ENCODE measurements around the gene ZNF460.

ZNF460 gene

DNA sequence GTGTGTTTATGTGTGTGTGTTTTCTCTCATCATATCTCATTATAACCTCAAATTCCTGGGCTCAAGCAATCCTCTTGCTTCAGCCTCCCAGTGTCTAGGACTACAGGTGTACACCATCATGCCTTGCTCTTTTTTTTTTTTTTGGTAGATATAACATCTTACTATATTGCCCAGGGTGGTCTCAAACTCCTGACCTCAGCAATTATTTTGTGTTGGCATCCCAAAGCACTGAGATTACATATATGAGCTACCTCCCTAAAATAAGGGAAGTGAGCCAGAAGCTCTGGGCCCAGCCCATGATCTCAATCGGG lies 39.5 kb downstream of the ZNF460 start:
- TF ChIP-seq, protein P1, sequence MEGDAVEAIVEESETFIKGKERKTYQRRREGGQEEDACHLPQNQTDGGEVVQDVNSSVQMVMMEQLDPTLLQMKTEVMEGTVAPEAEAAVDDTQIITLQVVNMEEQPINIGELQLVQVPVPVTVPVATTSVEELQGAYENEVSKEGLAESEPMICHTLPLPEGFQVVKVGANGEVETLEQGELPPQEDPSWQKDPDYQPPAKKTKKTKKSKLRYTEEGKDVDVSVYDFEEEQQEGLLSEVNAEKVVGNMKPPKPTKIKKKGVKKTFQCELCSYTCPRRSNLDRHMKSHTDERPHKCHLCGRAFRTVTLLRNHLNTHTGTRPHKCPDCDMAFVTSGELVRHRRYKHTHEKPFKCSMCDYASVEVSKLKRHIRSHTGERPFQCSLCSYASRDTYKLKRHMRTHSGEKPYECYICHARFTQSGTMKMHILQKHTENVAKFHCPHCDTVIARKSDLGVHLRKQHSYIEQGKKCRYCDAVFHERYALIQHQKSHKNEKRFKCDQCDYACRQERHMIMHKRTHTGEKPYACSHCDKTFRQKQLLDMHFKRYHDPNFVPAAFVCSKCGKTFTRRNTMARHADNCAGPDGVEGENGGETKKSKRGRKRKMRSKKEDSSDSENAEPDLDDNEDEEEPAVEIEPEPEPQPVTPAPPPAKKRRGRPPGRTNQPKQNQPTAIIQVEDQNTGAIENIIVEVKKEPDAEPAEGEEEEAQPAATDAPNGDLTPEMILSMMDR (conservative IDR thresholded peaks at IDR 0.05; ENCODE audit: low read length), result no peak
- DNase-seq (ENCODE audit: low read depth), result no peak
- peak overlapping the region; percentile 87 for H3K4me3 ChIP-seq (ENCODE audit: low read length)

DNA sequence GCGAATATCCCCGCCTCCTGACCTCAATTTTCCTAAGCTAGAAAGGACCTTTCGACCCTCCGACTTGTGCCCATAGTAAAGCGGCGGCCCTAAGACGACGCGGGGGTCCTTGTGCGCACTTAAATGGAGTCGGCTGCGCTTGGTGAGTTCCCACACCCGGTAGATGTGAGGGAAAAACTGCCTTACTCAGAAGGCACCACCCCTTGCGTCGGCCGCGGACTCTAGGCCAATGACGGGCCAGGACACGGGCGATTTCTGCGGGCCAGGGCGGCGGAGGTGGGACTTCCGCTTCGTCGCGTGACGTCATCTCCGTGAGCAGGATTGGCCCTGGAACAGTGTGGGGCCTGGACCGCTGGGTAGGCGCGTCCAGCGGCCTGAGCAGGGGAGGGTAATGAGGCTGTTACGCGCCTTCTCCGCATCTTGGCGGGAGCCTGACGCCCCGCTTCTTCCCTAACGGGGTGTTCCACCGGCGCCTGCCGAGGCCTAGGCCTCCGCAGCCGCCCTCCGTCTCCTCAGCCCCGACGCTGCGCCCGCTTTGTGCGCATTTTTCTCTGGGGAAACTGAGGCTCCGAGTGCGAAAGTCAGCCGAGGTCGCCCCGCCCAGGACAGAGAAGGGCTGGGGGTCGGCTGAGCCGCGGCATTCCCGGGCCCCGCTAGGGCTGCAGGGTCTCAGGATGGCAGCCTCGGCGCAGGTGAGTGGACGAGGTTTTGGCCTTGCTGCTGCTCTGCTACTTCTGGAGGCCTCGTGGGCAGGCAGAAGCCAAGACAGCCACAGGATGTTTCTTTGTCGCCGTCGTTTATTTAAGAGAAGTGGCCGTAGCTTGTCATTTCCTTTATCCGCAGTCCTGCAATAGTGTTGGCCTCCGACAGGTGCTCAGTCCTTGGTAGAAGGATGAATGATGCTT lies 40.1 kb downstream of the ZNF460 start, which contains the start of gene ZNF543:
ZNF543 (plus strand) TSS at position 293 of the 905 bp plus-strand sequence; CDS start at position 675, 382 bp downstream.
- peak within 1 kb of the TSS; percentile 87 for H3K4me3 ChIP-seq (ENCODE audit: low read length)
- TF ChIP-seq, protein P1 (conservative IDR thresholded peaks at IDR 0.05; ENCODE audit: low read length), result peak; percentile 22; the same call in 1 of the 2 replicates
- peak; percentile 94 for DNase-seq (ENCODE audit: low read depth)

DNA sequence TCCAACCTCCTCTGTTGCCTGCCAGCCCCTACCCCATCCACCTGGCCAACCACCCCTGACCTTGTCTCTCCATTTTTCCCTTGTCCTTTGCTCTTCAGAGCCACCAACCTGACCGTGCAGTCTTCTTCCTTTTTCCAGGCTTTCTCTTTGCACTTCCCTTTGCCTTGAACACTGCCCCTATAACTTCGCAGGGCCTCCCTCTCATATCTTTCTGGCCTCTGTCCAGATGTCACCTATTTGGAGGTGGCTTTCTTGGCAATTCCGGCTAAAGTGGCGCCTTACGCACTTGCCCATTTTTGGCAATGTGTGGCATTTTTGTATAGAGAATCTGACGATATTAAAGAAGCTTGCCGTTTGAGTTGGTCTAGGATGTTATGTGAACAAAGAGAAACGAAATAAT lies 40.8 kb downstream of the ZNF460 start:
- no peak for DNase-seq (ENCODE audit: low read depth)
- TF ChIP-seq, protein P1 (conservative IDR thresholded peaks at IDR 0.05; ENCODE audit: low read length), result no peak
- H3K4me3 ChIP-seq (ENCODE audit: low read length), result peak overlapping the region; percentile 87

DNA sequence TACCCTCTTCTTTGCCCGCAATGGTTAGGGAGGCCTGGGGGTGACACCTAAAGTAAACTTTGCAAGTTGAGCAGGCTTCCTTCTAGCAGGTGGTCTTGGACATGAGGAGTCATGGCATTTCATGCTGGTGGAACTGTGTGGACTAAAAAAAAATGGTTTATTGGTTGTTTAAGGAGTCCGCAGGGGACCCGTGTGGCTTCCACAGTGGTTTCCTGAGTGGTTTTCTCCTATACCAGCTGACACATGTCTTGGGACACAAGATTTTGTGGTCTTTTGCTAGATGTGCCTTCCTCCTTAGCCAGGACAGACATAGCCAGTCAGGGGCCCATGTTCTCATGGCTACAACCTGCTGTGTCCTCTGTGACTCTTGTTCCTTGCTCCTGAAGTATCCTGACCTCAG lies 41.5 kb downstream of the ZNF460 start:
- TF ChIP-seq, protein P1 (conservative IDR thresholded peaks at IDR 0.05; ENCODE audit: low read length), result no peak
- DNase-seq (ENCODE audit: low read depth), result no peak
- peak overlapping the region; percentile 87 for H3K4me3 ChIP-seq (ENCODE audit: low read length)

DNA sequence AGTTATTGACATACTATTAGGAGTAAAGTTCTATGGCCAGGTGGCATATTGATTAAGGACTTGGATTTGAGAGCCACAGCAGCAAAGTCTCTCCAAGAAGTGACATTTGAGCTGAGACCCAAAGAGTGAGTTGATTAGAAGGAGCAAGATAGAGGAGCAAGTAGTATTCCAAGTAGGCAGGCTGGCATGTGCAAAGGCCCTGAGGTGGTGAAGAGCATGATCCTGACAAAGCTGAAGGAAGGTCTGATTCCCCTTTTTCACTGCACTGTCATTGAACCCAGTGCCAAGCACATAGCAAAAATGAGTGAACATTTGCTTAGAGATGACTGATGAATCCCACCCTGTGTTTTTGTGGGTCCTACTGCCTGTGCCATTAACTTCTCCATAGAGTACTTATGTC lies 44.7 kb downstream of the ZNF460 start:
- TF ChIP-seq, protein P1 (conservative IDR thresholded peaks at IDR 0.05; ENCODE audit: low read length), result no peak
- no peak for DNase-seq (ENCODE audit: low read depth)
- no peak overlapping the region for H3K4me3 ChIP-seq (ENCODE audit: low read length)

DNA sequence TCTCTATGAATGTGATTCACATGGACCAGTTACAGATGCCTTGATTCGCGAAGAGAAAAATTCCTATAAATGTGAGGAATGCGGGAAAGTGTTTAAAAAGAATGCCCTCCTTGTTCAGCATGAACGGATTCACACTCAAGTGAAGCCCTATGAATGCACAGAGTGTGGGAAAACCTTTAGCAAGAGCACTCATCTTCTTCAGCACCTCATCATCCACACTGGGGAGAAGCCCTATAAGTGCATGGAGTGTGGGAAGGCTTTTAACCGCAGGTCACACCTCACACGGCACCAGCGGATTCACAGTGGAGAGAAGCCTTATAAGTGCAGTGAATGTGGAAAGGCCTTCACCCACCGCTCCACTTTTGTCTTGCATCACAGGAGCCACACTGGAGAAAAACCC lies 47.7 kb downstream of the ZNF460 start:
- no peak overlapping the region for H3K4me3 ChIP-seq (ENCODE audit: low read length)
- TF ChIP-seq, protein P1 (conservative IDR thresholded peaks at IDR 0.05; ENCODE audit: low read length), result no peak
- DNase-seq (ENCODE audit: low read depth), result no peak

DNA sequence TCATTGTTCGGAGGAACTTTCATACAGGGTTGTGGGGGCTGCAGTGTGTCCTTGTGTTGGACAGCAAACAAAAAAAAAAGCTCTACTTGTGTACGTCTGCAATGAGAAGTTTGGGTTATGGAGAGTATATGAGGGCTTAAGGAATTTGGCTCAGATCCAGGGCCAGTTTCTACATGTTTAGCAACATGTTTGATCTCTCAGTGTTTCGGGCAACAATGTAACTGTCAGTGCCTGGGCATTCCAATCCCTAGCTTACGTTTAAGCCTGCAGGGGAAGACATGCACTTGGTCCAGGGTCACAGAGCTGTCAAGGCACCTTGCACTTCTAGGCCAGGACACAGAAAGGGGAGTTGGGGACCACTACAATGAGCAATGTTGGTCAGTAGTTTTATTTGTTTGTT lies 53.9 kb downstream of the ZNF460 start:
- DNase-seq (ENCODE audit: low read depth), result peak; percentile 12
- H3K4me3 ChIP-seq (ENCODE audit: low read length), result no peak overlapping the region
- TF ChIP-seq, protein P1 (conservative IDR thresholded peaks at IDR 0.05; ENCODE audit: low read length), result no peak

Data from AG10803 (cell line).